ENCODE data around the gene GIMAP6. TPM values are rescaled to one million over a fixed set of nuclear protein-coding genes. Genes with fewer than 3 reads are reported as not detected.

Gene GIMAP6
- total RNA-seq (2022; extraction: Qiagen RNA extraction; ENCODE audit: low read depth): not detected in 5 replicates

DNA sequence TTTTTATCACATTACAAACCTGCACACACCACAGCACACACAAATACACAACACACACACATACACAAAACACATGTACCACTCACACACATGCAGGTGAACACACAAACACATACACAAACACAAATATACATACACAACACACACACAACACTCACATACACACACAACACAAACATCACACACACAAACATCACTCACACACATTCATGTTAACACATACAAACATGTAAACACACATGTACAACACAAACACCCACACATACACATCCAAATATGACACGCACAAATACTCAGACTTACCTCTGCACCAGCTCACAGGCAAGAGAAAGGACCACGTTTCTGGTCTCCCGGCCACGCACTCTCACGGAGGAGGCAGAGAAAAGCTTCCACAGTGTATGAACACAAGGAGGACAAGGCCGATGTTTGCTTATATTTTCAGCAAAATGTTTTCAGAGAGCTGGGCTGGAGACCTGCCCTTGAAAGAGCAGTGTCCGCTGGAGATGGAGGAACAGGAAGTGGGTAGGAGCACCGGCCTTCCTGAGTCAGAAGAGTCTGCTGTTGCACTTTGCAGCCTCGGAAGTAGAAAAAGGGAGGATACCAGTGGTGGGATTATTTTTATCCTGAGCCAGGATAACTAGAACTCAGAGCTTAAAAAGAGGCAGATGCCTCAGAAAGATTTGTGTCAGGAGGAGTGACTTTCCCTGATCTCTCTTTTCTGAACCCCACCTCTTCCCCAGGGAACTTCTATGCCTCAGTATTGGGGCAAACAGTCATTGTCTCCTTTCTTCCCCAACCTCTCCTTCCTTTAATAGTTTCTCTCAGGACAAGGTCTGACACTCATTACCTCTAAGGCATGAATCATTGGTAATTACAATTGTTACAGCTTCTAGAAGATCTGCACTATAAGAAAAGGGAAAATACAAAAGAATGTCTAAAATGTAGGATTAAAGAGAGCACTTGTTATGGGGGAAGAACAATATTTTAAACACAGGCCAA, at the start of gene GIMAP6:
GIMAP6 (minus strand) TSS at position 520 of the 999 bp plus-strand sequence. CDS start 2,243 bp downstream, outside the sequence.

Other genes with a start within 250 kb of the GIMAP6 start
- gene GIMAP8, start 181.8 kb downstream of the GIMAP6 start, total RNA-seq (2022; extraction: Qiagen RNA extraction; ENCODE audit: low read depth): not detected in 5 replicates
- not detected in 5 replicates for gene GIMAP7, start 117.5 kb downstream of the GIMAP6 start, total RNA-seq (2022; extraction: Qiagen RNA extraction; ENCODE audit: low read depth)
- gene GIMAP4, start 65.0 kb downstream of the GIMAP6 start, total RNA-seq (2022; extraction: Qiagen RNA extraction; ENCODE audit: low read depth): not detected in 5 replicates
- 0.08 TPM in 1 of 5 replicates, not detected in the others for gene GIMAP2, start 53.3 kb upstream of the GIMAP6 start, total RNA-seq (2022; extraction: Qiagen RNA extraction; ENCODE audit: low read depth)
- not detected in 5 replicates for gene GIMAP1, start 84.2 kb upstream of the GIMAP6 start, total RNA-seq (2022; extraction: Qiagen RNA extraction; ENCODE audit: low read depth)
- 0.14 TPM in 1 of 5 replicates, not detected in the others for gene GIMAP5, start 105.0 kb upstream of the GIMAP6 start, total RNA-seq (2022; extraction: Qiagen RNA extraction; ENCODE audit: low read depth)
- 0.11 TPM in 1 of 5 replicates, not detected in the others for gene TMEM176B, start 168.0 kb upstream of the GIMAP6 start, total RNA-seq (2022; extraction: Qiagen RNA extraction; ENCODE audit: low read depth)
- gene TMEM176A, start 168.4 kb upstream of the GIMAP6 start, total RNA-seq (2022; extraction: Qiagen RNA extraction; ENCODE audit: low read depth): not detected in 5 replicates
- gene AOC1, start 220.1 kb upstream of the GIMAP6 start, total RNA-seq (2022; extraction: Qiagen RNA extraction; ENCODE audit: low read depth): not detected in 5 replicates